Sigmoid colon (tissue), 7 donors: ENCODE data around the gene RSAD2. TPM values are rescaled to one million over a fixed set of nuclear protein-coding genes. Genes with fewer than 3 reads are reported as not detected.

Source experiments
- DNase-seq: peaks from one replicate; pipeline ENCODE4 v3.0.0-alpha.2; 2019
- H3K27ac ChIP-seq, 4 donors: fragments of 200-600 bp; sonication (generic); one replicate each; pipeline ENCODE4 v1.5.1; 2016 to 2019; ENCODE audit warnings: mild to moderate bottlenecking in 1 of 4
- H3K27me3 ChIP-seq, 3 donors: fragments of 200-600 bp; sonication (generic); one replicate each; pipeline ENCODE4 v1.5.1; 2019; ENCODE audit warnings: mild to moderate bottlenecking in 1 of 3
- H3K36me3 ChIP-seq, 4 donors: fragments of 200-600 bp; sonication (generic); one replicate each; pipeline ENCODE4 v1.5.1; 2016 to 2019
- H3K4me1 ChIP-seq, 4 donors: fragments of 200-600 bp; sonication (generic); one replicate each; pipeline ENCODE4 v1.5.1; 2017 to 2019
- H3K4me3 ChIP-seq, 4 donors: fragments of 200-600 bp; sonication (generic); one replicate each; pipeline ENCODE4 v1.5.1; 2017 to 2019; ENCODE audit warnings: mild to moderate bottlenecking in 2 of 4, moderate library complexity in 1 of 4
- H3K9me3 ChIP-seq, 4 donors: fragments of 200-600 bp in 3 of 4; sonication (generic) in 3 of 4; one replicate each; pipeline versions ENCODE4 v1.5.1 to v1.6.1; 2013 to 2019
- EP300 ChIP-seq, 4 donors: sonication (generic); formaldehyde crosslinking; IDR thresholded peaks; one replicate each; pipeline ENCODE4 v1.6.1; 2017; ENCODE audit warnings: antibody characterized with exemption in 4 of 4
- POLR2A ChIP-seq, 2 donors: fragments of 450-650 bp; IDR thresholded peaks; one replicate each; pipeline ENCODE4 v1.6.1; 2016; ENCODE audit warnings: antibody characterized with exemption in 2 of 2, mild to moderate bottlenecking in 2 of 2, moderate library complexity in 2 of 2
- POLR2AphosphoS5 ChIP-seq, 4 donors: sonication (generic); formaldehyde crosslinking; IDR thresholded peaks; one replicate each; pipeline ENCODE4 v1.6.1; 2017; ENCODE audit warnings: antibody characterized with exemption in 4 of 4
- WGBS, 2 donors: extraction: QIAGEN DNeasy Blood & Tissue Kit; methylation state at CpG; one replicate each; pipeline ENCODE4 v1.1.7; 2013; 5-methylcytosine and 5-hydroxymethylcytosine counted together
- intact Hi-C: fragments of 100-400 bp; cut with DNase I; formaldehyde crosslinking; loops from one replicate; pipeline ENCODE4 v1.15.1; 2023
- polyA plus RNA-seq, 3 donors: library from polyadenylated mRNA; stranded (reverse); fragments of 200-250 nt; gene quantifications; one replicate each; pipeline ENCODE4 v1.2.3, GENCODE V29; 2013
- total RNA-seq, 4 donors: library from RNA; depleted of rRNA; stranded (reverse); fragments of >200 nt; gene quantifications; one replicate each; pipeline ENCODE4 v1.1.0, GENCODE V29; 2016
- TF ChIP-seq, protein P1 (sequence below), 4 experiments: fragments of 450-650 bp in 3 of 4; fragments of 200-600 bp in 1 of 4; IDR thresholded peaks; one replicate each; pipeline ENCODE4 v1.5.1; 2016 to 2019; ENCODE audit warnings: antibody characterized with exemption in 4 of 4, mild to moderate bottlenecking in 3 of 4, moderate library complexity in 2 of 4
- donor health status: healthy with polysubstance abuse.
- donor health status: Bipolar disorder and iron deficiency.
- donor health status: healthy.

RSAD2 gene
- total and polyA plus RNA-seq, 7 donors: 1.2 to 22.3 (median 12.5) TPM

DNA sequence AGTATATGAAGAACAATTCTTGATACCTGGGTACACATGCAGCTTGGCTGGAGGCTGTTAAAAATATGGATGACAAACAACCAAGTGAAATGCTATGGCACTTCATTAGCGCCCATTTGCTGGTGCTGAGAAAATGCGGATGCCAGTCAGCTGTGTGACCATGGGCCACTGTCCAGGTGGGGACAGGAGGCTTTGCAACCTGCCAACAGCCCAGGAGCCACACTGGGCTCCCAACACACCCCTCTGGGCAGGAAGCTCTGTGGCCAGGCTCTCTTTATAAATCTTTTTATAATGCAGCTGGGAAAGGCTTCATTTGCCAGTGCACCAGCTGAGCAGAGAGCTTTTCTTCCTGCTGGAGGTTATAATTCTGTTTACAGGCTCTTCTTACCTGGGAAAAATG lies 59.6 kb downstream of the RSAD2 start:
- 92 to 97% methylated on average over 2 of the region's 2 CpGs for WGBS, 2 donors
- peaks cover 0 to 8% (median 0%) of the 10 kb centered on the region in 4 donors for H3K36me3 ChIP-seq
- H3K27me3 ChIP-seq: no peaks in the 10 kb centered on the region
- no peak overlapping the region for H3K27ac ChIP-seq
- H3K9me3 ChIP-seq: no peaks in the 10 kb centered on the region
- no peak for DNase-seq
- intact Hi-C loops: no loop called here
- peaks cover 0 to 18% (median 14%) of the 10 kb centered on the region in 4 donors for H3K4me1 ChIP-seq
- no peak overlapping the region for H3K4me3 ChIP-seq
- TF ChIP-seq, protein P1, sequence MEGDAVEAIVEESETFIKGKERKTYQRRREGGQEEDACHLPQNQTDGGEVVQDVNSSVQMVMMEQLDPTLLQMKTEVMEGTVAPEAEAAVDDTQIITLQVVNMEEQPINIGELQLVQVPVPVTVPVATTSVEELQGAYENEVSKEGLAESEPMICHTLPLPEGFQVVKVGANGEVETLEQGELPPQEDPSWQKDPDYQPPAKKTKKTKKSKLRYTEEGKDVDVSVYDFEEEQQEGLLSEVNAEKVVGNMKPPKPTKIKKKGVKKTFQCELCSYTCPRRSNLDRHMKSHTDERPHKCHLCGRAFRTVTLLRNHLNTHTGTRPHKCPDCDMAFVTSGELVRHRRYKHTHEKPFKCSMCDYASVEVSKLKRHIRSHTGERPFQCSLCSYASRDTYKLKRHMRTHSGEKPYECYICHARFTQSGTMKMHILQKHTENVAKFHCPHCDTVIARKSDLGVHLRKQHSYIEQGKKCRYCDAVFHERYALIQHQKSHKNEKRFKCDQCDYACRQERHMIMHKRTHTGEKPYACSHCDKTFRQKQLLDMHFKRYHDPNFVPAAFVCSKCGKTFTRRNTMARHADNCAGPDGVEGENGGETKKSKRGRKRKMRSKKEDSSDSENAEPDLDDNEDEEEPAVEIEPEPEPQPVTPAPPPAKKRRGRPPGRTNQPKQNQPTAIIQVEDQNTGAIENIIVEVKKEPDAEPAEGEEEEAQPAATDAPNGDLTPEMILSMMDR (IDR thresholded peaks at IDR 0.05): no peak
- no peak for TF ChIP-seq EP300 (IDR thresholded peaks at IDR 0.05)
- no peak for TF ChIP-seq POLR2A (IDR thresholded peaks at IDR 0.05)
- TF ChIP-seq POLR2AphosphoS5 (IDR thresholded peaks at IDR 0.05): no peak

DNA sequence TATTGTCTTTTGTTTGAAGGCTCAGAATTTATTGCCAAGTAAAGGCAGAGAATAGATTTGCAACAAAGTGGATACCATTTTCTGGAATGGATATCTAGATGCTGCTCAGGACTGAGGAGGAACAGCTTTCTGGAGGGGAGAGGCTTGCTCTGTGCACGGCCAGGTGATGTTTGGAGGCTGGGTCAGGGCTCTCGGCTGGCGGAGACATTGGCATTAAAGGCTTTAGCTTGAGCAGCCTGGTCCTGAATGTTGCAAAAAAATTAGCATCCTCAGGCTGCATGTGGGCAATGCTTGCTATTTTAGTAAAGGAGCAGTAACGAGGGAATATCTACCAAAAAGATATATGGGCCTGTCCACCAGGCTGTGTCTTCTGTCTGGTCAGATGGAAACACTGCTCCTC lies 60.0 kb downstream of the RSAD2 start:
- intact Hi-C loops: no loop called here
- H3K36me3 ChIP-seq: peaks cover 0 to 12% (median 0%) of the 10 kb centered on the region in 4 donors
- no peaks in the 10 kb centered on the region for H3K9me3 ChIP-seq
- no peak overlapping the region for H3K27ac ChIP-seq
- peaks cover 0 to 18% (median 14%) of the 10 kb centered on the region in 4 donors for H3K4me1 ChIP-seq
- H3K4me3 ChIP-seq: no peak overlapping the region
- H3K27me3 ChIP-seq: no peaks in the 10 kb centered on the region
- TF ChIP-seq, protein P1 (IDR thresholded peaks at IDR 0.05): no peak
- TF ChIP-seq POLR2A (IDR thresholded peaks at IDR 0.05) (no peak), POLR2AphosphoS5 (IDR thresholded peaks at IDR 0.05) (no peak), EP300 (IDR thresholded peaks at IDR 0.05) (no peak)
- WGBS, 2 donors: 75 to 80% methylated on average over 4 of the region's 4 CpGs
- no peak for DNase-seq

DNA sequence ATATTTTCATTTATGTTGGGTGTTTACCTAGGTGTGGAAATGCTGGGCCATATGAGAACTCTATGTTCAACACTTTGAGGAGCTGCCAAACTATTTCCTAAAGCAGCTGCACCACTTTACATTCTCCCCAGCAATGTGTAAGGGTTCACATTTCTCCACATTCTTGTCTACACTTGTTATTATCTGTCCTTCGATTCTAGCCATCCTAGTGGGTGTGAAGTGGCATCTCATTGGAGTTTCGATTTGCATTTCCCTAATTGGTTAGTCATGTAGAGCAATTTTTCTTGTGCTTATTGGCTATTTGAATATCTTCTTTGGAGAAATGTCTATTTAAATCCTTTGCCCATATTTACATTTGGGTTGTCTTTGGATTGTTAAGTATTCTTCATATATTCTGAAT lies 61.5 kb downstream of the RSAD2 start:
- Histone ChIP-seq H3K9me3 (no peaks in the 10 kb centered on the region), H3K27me3 (no peaks in the 10 kb centered on the region), H3K27ac (no peak overlapping the region), H3K4me3 (no peak overlapping the region), H3K4me1 (peaks cover 0 to 18% (median 14%) of the 10 kb centered on the region in 4 donors), H3K36me3 (peaks cover 0 to 12% (median 0%) of the 10 kb centered on the region in 4 donors)
- no peak for DNase-seq
- TF ChIP-seq EP300 (IDR thresholded peaks at IDR 0.05) (no peak), POLR2AphosphoS5 (IDR thresholded peaks at IDR 0.05) (no peak), POLR2A (IDR thresholded peaks at IDR 0.05) (no peak)
- TF ChIP-seq, protein P1 (IDR thresholded peaks at IDR 0.05): no peak
- intact Hi-C loops: no loop called here
- 88 to 92% methylated on average over 2 of the region's 2 CpGs for WGBS, 2 donors

DNA sequence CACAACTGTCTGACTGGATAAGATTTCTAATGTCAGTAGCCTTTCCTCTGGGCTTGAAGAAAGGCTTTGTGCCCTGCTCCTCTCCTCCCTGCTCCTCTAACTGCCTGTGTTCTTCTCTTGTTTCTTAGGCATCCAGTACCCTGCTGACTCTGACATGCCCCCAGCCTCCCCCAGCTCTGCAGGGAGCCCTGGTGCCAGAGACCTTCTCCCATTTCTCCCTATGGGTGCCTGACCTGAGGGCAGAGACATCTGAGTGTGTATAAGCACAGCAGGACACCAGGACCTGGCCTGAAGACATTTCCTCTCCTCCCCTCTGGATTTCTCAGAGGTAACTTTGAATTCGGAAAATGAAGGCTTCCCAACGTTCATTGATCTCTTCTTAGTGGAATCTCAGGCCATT lies 63.2 kb downstream of the RSAD2 start:
- no peak overlapping the region for H3K4me3 ChIP-seq
- no peaks in the 10 kb centered on the region for H3K27me3 ChIP-seq
- intact Hi-C loops: no loop called here
- H3K27ac ChIP-seq: peak overlapping the region in 3 of 4 donors; percentile 21 to 43 (median 30)
- 91 to 94% methylated on average over 2 of the region's 2 CpGs for WGBS, 2 donors
- no peak for DNase-seq
- H3K9me3 ChIP-seq: no peaks in the 10 kb centered on the region
- TF ChIP-seq, protein P1 (IDR thresholded peaks at IDR 0.05): no peak
- TF ChIP-seq POLR2AphosphoS5 (IDR thresholded peaks at IDR 0.05) (no peak), POLR2A (IDR thresholded peaks at IDR 0.05) (no peak), EP300 (IDR thresholded peaks at IDR 0.05) (no peak)
- peaks cover 0 to 12% (median 0%) of the 10 kb centered on the region in 4 donors for H3K36me3 ChIP-seq
- peaks cover 0 to 18% (median 14%) of the 10 kb centered on the region in 4 donors for H3K4me1 ChIP-seq
